CD4-positive, alpha-beta T cell treated with Interleukin-17A for 4 hours (primary cell): ENCODE measurements around the gene AP4M1.
A peak's percentile ranks its signal among the peaks of the same experiment; 100 is the strongest.
"Not testable (repeated sequence)": the region's sequence is repeated elsewhere in the genome, so short reads cannot be mapped to it uniquely, and the experiment has no call there.

Experiments used
- DNase-seq: peaks from one replicate; pipeline ENCODE4 v3.0.0-alpha.2; 2020; ENCODE audit warnings: mixed read lengths

AP4M1 gene

DNA sequence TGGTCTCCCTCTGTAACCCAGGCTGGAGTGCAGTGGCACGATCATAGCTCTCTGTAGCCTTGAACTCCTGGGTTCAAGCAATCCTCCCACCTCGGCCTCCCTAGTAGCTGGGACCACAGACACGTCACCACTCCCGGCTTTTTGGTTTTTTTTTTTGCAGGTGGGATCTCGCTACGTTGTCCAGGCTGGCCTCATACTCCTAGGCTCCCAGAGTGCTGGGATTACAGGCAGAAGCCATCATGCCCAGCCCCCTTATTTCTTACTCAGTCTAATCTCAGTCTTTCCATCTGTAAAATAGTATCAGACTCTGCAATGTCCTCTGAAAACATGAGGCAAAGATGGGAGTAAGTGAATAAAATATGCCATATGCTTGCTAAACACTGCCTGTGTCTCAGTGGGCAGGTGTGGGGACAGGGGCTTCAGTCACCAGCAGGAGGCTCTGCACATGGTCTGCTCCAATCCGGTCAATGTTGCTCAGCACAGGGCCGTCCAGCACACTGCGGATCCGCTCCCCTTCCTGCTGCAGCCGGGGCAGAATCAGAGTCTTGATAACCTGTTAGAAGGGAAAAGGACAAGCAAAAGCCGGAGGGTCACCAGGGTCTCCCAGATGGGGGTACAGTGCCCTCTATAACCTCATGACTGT is 8.2 kb downstream of the AP4M1 start:
- no peak for DNase-seq

DNA sequence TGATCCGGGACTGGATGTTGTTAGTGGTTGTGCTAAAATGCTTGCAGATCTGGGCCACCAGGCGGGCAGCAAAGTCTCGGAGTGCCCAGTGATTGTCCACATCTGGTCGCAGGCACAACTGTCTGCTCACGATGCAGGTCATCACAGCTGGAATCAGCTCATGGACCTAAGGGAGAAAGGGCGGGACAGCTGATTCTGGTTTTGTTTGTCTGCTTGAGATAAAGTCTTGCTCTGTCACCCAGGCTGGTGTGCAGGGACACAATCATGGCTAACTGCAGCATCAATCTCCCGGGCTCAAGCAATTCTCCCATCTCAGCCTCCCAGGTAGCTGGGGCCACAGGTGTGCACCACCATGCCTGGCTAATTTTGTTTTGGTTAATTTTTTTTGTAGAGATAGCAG is 9.7 kb downstream of the AP4M1 start:
- DNase-seq = no peak

GRCh38 chr7:100111914-100112313 is 10.5 kb downstream of the AP4M1 start:
- DNase-seq = no peak

- DNase-seq = no peak
Observed at GRCh38 chr7:100115026-100115425, 13.6 kb downstream of the AP4M1 start.

DNA sequence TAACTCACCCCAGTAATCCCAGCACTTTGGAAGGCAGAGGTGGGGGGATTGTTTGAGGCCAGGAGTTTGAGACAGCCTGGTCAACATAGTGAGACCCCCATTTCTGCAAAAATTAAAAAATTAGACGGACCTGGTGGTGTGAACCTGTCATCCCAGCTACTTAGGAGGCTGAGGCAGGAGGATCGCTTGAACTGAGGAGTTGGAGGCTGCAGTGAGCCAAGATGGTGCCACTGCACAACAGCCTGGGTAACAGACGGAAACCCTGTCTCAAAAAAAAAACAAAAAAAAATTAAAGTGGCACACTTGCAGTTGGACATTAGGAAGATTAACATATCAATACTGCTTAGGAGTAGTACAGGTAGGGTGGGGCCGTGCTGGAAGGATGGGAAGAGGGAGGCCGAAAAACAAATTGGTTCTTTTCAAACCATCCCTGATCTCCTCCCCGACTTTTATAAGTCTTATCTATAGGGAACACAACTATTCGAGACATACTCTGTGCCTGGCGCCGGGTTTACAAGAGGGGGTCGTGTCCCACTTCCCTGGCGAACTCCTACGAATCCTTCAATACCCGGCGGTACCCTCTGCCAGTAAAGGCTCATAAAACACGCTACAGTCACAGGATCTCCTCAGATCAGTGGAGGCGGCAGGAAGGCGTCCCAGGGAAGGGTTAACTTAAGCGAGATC is 17.1 kb downstream of the AP4M1 start:
- DNase-seq = no peak

- peak; percentile 98 for DNase-seq
Observed at GRCh38 chr7:100119072-100119969, 17.9 kb downstream of the AP4M1 start, which contains the start of the genes CNPY4 and TAF6. Gene CNPY4 (plus strand): TSS chr7:100119634. CDS start chr7:100119745, 111 bp downstream. Gene TAF6 (minus strand): TSS chr7:100119358. CDS start chr7:100114209, 5,149 bp downstream.

GRCh38 chr7:100119970-100120732 is 18.7 kb downstream of the AP4M1 start:
- peak; percentile 81 for DNase-seq

DNA sequence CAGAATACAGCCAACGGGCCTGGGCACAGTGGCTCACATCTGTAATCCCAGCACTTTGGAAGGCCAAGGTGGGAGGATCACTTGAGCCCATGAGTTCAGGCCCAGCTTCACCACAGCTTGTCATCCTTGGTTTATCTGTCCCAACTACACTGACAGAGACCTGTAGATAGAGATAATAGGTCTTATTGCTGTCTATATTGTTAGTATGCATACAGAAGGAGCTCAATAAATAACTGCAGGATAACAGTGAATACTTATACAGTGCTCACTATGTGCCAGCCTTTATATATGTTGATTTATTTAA is 19.2 kb downstream of the AP4M1 start:
- no peak for DNase-seq

GRCh38 chr7:100122067-100122466 is 20.6 kb downstream of the AP4M1 start:
- DNase-seq = no peak

DNA sequence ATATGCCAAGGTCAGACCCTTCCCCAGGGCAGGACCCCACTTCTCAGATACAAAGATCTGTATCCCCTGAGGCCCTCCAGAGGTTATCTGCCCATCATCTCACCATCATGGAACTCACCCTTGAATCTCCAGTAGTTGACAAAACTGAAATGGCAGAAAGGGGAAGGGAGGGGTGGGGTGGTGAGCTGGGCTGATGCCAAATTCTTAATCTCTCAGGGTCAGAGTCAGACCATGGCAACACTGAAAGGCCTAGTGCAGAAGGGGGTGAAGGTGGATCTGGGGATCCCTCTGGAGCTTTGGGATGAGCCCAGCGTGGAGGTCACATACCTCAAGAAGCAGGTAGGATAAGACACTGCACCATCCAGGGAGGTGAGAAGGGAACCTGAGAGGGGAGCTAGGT is 21.1 kb downstream of the AP4M1 start:
- DNase-seq = no peak

DNA sequence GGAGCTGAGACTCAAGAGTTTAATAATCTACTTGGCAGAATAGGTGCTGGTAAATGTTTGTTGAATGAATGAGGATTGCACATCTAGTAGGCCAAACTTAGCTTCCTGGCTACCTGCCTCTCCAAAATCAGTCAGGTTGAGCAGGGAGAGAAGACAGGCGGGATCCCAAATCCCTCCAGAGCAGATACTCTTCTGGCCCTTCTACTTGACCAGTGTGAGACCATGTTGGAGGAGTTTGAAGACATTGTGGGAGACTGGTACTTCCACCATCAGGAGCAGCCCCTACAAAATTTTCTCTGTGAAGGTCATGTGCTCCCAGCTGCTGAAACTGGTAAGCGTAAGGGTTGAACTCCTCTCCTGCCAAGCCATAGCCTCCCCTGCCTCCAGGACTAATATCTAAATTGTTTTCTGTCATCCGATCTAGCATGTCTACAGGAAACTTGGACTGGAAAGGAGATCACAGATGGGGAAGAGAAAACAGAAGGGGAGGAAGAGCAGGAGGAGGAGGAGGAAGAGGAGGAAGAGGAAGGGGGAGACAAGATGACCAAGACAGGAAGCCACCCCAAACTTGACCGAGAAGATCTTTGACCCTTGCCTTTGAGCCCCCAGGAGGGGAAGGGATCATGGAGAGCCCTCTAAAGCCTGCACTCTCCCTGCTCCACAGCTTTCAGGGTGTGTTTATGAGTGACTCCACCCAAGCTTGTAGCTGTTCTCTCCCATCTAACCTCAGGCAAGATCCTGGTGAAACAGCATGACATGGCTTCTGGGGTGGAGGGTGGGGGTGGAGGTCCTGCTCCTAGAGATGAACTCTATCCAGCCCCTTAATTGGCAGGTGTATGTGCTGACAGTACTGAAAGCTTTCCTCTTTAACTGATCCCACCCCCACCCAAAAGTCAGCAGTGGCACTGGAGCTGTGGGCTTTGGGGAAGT is 23.1 kb downstream of the AP4M1 start:
- DNase-seq = no peak

DNA sequence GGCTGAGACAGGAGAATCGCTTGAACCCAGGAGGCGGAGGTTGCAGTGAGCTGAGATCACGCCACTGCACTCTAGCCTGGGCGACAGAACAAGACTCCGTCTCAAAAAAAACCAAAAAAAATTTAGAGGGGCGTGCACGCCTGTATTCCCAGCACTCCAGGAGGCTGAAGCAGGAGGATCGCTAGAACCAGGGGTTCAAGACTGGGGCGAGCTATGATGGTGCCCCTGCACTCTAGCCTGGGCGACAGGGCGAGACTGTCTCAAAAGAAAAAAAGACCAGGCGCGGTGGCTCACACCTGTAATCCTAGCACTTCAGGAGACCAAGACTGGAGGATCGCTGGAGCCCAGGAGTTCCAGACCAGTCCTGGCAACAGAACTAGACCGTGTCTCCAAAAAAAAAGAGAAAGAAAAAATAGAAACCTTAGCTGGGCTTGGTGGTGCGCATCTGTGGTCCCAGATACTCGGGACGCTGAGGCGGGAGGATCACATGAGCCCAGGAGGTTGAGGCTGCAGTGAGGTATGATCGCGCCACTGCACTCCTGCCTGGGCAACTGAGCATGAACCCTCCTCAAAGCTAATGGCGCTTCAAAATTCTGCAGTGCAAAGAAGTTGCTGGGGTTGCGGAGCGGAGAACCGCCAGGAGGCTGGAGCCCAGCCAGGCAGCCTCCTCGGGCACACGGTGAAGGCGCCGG is 24.9 kb downstream of the AP4M1 start:
- no peak for DNase-seq

DNA sequence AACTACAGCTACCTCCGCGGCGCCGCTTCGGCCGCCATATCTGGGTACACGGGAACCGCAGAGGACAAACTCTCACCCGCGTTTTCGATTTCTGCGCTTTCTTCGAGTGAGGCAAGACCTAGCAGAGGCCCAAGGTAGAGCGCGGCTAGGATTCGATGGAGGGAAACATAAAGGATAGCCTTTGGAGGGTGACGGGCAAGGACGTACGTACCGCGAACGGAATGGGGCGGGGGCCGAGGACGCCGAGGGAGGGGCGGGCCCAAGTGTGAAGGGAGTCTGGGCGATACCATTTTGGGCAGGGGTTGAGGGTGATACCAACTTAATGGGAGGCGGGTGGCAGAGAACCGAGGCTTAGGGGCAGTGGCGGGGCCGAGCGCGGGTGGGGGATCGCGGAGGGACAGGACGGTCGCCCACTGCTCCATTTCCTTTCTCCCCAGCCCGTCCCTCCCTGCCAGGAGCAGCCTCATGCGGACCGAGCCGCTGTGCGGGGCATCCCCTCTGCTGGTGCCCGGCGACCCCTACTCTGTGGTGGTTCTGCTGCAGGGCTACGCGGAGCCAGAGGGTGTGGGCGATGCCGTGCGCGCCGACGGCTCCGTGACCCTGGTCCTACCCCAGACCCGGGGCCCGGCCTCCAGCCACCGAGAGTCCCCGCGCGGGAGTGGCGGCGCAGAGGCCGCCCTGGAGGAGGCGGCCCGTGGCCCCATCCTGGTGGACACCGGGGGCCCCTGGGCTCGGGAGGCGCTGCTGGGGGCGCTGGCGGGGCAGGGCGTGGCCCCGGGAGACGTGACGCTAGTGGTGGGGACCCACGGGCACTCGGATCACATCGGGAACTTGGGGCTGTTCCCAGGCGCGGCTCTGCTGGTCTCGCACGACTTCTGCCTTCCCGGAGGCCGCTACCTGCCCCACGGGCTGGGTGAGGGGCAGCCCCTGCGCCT is 25.8 kb downstream of the AP4M1 start, which contains the start of gene MBLAC1:
Gene MBLAC1 (plus strand): TSS at position 37 of the 935 bp plus-strand sequence. CDS start 429 bp downstream, at position 466.
- DNase-seq = peak; percentile 94

- DNase-seq = peak; percentile 45
Observed at GRCh38 chr7:100127866-100128636, 26.6 kb downstream of the AP4M1 start.

DNA sequence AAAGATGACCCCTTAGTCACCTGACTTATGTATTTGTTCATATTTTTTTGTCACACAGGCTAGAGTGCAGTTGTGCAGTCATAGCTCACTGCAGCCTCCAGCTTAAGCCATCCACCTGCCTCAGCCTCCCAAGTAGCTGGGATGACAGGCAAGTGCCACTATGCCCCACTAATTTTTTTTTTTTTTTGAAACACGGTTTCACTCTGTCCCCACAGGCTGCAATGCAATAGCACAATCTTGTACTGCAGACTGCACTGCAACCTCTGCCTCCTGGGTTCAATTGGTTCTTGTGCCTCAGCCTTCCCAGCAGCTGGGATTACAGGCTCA is 27.2 kb downstream of the AP4M1 start:
- no peak for DNase-seq

DNA sequence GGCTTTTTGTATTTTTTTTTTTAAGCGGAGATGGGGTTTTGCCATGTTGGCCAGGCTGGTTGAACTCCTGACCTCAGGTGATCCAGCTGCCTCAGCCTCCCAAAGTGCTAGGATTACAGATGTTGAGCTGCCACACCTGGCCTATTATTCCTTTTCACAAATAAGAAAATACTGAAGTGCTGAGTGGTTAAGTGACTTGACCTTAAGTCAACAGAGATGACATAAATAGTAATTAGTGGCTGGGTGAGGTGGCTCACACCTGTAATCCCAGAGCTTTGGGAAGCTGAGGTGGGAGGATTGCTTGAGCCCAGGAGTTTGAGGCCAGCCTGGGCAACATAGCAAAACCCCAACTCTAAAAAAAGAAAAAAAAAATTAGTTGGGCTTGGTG is 28.8 kb downstream of the AP4M1 start:
- not testable (repeated sequence) for DNase-seq

DNA sequence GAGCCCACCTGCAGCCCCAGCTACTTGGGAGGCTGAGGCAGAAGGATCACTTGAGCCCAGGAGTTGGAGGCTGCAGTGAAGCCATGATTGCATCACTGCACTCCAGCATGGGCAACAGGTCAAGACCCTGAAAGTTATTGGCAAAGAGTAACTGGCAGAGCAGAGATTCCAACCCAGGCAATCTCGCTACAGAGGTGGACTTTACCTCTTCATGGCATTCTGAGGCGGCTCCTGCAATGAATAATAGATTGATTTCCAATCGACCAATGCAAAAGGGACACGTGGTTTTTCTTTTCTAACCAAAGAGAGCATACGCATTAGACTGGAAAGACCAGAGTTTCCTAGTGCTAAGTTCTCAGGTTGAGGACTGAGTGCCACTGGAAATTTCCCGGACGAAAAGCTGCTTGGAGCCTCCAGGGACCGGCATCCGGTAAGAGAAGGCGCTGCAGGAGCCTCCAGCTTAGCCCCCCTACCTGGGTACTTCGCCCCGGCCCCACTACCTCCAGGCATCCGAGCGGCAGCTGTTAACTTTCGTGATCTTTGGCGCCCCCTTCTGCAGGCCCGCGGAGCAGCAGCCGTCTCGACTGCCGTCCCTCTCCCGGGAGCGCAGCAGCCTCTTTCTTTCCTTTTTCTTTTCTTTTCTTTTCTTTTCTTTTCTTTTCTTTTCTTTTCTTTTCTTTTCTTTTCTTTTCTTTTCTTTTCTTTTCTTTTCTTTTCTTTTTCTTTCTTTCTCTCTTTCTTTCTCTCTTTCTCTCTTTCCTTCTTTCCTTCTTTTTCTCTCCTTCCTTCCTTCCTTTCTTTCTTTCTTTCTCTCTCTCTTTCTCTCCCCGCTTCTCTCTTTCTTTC is 29.4 kb downstream of the AP4M1 start:
- peak; percentile 92 for DNase-seq

DNA sequence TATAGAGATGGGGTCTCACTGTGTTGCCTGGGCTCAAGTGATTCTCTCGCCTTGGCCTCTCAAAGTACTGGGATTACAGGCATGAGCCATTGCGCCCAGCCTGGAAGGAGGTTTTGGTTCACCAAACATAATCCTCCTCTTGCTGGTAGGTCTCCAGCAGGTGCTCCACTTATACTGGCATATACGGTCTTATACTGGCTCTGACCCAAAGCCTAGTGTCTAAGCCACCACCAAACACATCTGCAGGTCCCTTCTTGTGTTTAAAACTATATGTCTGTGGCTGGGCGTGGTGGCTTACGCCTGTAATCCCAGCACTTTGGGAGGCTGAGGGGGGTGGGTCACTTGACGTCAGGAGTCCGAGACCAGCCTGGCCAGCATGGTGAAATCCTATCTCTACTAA is 30.7 kb downstream of the AP4M1 start:
- DNase-seq = no peak
